GM21390 (cell line): ENCODE measurements around the gene NDUFS6.

ENCODE experiments used
- ATAC-seq: cut with Tn5 transposase; IDR thresholded peaks from one replicate; pipeline ENCODE4 v1.9.1; 2021; ENCODE audit not compliant: unreplicated experiment

NDUFS6 gene

DNA sequence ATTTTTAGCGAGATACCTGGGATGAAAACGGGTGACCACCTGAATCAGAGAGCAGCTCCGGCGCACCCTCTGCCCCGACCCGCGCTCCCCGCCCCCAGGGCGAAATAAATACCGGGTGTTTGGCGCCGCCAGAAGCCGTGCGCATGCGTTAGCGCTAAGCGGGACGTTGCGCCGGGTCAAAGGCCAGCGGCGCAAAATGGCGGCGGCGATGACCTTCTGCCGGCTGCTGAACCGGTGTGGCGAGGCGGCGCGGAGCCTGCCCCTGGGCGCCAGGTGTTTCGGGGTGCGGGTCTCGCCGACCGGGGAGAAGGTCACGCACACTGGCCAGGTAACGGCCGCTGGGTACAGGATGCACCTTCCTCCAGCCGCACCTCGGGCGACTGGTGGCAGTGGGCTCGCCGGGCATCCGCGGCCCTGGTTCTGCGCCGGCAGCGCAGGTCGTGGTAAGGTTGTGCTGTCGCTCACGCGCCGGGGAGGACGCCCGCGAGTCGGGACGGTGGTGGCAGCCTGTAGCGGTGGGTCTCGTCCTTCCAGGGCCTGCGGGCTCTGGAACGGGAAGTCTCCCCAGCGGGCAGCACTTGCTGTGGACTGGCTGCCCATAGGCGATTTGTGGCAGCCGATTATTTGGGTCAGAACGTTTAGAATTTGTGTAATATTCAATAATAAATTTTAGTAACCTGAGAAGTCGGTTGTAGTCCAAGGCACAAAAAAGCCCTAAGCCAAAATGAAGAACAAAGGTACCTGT lies at the start of gene NDUFS6:
Gene NDUFS6 (plus strand): TSS at position 186 of the 745 bp plus-strand sequence. CDS start 11 bp downstream, at position 197.
- peak; percentile 60 for ATAC-seq

DNA sequence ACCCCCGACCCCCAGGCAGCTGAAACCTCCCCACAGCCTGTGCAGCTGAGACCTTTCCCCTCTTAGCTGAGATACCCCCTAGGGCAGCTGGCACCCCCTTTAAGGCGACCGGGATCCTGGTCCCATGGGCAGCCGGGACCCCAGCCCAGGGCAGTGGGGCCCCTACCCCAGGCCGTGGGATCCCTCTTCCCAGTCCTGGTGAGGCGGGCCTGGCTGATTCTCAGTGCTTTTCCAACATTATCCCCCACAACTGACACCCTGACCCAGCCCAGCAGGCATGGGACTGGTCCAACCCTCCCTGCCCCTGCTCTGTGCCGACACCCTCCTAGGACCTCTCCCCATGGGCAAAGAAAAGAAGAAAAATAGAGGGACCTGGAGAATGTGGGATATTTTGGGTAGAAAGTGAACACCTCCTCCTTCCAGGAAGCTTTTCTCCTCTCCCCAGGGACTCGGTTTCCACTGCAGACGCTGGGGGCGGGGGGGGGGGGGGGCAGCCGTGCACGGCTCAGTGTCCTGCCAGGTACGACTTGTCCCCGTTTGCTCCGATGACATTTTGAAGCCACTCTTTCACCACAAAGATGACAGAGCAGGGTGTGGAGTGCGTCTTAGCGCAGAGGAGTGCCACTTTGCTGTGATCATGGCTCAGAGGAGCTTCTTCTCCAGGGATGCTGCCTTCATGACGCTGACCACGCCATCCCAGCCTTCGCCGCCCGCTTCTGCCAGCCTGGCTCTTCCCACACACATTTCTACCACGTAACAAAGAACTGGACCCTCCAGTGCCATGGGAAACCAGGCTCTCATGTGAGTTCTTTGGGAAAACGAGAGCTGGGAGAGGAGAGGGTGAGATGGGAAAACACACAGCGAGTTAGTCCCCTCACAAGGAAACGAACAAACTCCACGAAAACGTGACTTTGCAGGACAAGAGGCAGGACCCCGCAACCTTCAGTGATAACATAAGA lies 49.1 kb upstream of the NDUFS6 start:
- ATAC-seq = no peak

DNA sequence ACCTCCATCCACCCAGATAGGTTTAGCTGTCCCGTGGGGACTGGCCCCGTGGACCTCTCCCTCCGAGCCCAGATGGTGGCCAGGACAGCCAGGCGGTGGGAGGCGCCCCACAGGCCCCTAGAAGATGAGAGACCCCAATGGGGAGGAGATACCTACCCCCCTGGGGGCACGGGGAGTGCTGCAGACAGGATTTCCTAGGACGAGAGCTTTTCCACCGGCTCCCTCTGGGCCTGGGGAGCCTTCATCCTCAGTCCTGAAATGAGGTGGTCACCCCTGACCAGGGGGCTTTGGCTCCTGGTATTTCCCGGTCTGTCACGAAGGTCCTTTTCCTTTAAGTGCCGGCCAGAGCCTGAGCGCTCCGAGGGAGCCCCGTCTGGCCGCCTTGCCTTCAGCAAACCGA lies 48.3 kb upstream of the NDUFS6 start:
- ATAC-seq = no peak

DNA sequence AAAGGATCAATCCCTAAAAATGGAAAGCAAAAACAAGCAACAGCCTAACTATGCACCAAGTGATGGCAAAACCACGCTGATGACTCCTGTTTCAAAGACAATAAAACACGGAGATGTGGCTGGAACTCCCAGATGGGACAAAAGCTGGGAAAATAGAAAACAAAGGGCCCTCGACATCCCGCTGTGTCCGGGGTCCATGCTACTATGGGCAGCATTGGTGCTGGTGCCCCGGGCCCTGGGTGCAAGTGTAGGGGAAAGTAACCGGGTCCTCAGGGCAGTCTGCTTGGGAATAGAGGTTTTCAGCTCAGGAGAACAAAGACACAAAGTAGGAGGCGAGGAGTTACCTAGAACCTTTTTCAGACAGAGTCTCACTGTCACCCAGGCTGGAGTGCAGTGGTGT lies 47.7 kb upstream of the NDUFS6 start:
- no peak for ATAC-seq

DNA sequence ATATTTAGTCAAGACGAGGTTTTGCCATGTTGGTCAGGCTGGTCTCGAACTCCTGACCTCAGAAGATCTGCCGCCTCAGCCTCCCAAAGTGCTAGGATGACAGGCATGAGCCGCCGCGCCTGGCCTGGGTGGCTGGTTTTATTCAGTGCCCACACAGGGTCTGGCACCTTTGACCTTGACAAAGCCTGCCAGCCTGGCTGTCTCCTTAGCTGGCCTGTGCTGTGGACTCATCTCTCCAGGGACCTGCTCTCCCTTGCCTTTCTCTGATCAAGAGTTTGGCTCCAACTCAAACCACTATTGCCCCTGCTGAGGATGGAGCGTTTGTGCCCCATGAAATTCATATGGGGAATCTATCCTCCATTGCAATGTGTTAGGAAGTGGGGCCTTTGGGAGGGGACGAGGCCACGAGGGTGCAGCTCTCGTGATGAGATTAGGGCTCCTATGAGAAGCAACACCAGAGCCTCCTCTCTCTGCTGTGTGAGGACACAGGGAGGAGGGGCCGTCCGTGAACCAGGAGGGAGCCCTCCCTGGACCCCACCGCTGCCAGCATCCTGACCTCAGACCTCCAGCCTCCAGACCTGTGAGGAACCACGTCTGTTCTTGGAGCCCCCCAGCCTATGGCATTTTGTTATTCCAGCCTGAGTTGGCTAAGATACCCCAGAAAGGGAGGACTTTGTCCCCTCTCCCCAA lies 46.5 kb upstream of the NDUFS6 start:
- no peak for ATAC-seq

DNA sequence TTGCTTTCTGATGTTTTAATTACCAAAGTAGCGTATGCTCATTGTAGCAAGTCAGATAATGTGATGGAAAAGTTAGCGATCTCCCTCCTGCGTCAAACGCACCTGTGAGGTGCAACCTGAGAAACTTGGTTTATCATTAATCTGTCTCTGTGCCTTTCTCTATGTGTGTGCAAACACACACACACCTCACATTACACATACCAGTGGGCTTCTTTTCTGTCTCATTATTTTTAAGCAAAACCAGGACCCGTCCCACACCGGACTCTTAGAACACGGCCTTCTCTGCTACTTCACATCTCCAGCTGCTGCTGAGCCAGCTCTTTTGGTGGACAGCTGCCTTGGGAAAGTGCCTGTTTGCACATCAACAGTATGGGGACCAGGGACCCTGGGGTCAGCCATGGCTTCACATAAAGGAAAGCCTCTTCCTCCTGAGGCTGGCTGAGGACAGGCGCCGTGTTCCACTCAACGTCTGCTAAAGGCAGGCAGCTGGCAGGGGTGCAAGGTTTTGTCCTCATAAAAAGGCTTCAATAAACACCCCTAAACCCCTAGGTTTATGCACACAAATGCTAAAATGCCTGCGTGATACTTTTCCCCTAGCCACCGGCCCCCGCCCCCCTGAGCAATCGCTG lies 45.8 kb upstream of the NDUFS6 start:
- ATAC-seq = no peak

DNA sequence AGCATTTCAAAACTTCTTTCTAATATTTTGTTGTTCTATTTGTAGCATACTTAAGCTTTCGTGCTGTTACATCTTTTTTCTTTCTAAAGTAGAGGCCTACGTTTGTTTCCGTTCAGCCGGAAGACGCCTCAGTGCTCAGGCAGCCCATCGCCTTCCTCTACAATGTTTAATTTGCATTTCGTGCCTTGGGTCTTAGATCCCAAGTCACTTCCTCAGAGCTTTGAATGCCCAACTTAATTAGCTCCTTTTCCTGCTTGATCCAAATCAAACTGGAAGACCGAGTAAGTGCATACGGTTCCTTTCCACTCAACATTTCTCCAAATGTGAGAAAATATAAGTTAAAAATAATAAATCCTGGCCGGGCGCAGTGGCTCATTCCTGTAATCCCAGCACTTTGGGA lies 44.7 kb upstream of the NDUFS6 start:
- no peak for ATAC-seq

DNA sequence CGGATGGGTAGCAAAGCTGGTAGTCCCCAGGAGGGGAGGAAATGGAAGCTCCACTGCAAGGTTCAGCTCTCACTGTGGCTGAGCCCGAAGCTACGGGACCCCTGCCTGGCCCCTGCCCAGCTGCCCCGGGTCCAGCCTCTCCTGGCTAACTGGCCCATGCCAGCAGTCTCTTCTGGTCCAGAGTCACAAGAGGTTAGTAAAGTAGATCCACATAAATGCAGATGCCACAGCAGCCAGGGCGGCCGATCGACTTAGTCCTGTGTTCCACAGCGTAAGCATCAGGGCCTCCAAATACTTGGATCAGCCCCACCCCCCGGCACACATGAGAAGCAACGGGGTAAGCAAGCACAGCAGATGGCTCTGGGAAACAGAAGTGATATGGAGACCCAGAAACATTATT lies 43.7 kb upstream of the NDUFS6 start:
- no peak for ATAC-seq

DNA sequence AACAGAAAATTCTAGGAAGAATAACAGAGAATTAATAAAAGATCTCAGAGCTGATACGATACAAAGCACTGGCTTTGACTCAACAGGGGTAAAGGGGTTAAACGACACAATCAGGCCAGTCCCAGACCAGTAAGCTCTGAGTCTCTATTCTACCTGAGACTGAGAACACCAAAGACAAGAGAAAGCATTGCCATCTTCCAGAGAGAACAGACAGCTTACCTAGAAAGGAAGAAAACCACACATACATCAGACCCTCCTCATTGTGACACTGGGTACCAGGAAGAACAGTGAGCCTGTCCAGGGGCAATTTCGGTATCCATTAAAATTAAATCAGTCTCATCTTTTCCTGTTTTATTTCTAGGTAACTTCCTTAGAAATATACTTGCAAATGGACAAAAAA lies 42.6 kb upstream of the NDUFS6 start:
- no peak for ATAC-seq

DNA sequence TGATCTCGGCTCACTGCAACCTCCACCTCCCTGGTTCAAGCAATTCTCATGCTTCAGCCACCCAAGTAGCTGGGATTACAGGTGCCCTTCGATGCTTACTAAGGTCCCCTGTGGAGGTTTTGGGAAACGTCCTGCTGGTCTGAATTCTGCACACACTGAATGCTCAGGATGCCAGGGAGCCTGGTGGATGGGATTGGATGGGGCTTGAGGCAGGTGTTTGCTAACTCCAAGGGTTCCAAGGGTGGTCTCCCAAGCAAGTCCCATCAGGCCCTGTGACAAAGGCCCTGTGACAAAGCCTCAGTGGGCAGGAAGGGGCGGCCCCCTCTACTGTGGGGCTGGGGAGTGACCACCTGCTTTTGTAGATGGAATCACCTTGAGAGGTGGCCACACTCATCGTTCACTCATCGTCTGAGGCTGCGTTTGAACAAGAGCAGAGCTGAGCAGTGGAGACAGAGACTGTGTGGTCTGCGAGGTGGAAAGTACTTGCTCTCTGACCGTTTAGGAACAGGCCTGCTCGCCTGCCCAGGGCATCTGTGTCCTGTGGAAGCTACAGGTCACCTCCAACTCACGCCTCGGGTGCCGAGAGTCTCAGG lies 41.7 kb upstream of the NDUFS6 start:
- ATAC-seq = no peak

DNA sequence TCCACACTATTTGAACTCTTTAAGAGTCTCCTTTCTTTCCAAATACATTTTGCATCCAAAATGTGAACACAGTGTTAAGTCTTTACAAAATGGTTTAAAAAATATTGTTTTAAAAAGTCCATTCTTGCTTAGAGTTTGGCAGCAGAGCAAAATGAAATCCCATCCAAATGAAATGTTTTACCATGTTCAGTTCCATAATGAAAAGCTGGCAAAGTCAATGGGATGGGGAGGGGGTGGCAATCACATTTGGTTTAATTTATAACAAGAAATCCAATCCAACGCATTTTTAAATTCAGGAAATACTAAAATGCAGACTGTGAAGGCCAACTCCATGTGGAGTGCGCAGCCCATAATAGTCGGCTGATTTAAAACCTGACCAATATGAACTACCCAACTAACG lies 41.0 kb upstream of the NDUFS6 start:
- ATAC-seq = no peak

DNA sequence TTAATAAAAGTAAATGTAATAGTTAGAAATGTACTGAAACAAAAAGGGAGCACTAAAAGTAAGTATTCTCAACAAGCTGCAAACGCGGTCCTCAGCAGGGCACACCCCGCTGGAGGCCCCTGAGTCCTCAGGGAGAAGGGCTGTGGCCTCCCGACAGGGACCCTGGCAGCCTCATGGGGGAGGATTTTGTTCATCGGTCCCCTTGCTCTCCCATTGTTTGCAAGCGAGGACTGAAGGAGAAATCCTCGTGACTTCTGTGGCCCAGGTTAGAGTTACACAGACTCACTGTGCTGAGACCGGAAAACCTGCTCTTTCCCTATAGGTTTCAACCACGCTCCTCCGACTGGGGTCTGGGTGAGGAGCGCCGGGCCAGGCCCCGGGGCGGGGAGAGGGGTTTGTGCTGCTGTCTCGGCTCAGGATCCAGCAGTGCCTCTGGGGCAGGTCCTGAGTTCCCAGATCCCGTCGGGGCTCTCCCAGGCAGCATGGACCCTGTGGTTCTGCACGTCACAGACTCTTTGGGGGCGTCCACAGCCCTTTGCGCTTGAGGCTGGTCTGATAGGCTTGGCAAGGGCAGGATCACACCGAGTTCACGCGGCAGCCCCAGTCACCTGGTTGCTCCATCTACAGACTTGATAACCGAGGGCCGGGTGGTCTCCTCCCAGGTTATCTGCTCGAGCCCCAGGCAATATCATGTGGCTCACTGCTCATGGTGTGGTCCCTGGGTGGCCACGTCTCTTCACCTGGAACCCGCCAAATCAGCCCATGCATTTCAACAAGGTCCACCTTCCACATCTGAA lies 40.4 kb upstream of the NDUFS6 start:
- no peak for ATAC-seq

DNA sequence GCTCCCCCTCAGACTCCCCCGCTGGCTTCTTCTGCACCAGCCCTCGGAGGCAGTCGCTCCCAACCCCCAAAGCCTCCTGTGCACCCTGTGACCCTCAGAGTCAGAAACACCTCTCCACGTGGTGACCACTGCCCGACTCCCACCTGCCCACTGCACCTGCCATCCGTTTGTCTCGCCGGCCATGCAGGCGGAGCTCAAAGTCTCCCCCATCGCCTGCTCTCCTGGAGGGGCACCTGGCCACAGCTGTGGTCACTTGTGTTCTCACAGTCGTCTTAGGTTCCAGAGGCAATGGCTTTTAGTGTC lies 39.8 kb upstream of the NDUFS6 start:
- ATAC-seq = no peak

DNA sequence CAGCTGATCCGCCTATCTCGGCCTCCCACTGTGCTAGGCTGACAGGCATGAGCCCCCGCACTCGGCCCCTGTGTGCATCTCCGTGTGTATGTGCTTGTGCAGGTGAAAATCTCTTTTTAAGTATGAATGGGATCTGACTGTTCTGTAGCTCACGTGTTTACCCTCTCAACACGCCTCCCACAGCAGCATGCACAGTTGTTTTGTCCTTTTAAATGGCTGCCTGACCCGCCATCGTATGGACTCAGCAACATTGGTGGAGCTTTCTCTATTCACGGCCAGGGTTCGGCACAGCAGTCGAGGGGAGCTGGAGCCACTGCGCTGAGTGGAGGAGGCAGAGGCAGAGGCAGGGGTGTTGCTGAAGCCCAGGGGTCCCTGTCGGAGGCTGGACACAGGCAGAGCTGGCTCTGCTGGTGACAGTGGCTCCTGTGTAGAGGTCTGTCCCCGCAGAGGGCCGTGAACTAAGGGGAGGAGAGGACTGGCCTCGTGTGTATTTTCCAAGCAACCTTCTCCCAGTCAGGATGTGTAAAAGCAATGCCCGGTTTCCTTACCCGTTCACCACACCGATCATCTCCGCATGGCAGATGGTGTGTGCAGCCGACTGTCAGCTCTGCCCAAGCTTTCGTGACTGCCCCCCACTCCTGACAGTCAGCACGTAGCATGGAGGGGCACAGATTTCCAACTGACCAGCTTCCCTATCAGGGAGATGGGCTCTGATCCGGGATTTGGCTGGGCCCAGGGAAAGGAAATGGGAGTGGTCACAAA lies 38.9 kb upstream of the NDUFS6 start:
- ATAC-seq = no peak

DNA sequence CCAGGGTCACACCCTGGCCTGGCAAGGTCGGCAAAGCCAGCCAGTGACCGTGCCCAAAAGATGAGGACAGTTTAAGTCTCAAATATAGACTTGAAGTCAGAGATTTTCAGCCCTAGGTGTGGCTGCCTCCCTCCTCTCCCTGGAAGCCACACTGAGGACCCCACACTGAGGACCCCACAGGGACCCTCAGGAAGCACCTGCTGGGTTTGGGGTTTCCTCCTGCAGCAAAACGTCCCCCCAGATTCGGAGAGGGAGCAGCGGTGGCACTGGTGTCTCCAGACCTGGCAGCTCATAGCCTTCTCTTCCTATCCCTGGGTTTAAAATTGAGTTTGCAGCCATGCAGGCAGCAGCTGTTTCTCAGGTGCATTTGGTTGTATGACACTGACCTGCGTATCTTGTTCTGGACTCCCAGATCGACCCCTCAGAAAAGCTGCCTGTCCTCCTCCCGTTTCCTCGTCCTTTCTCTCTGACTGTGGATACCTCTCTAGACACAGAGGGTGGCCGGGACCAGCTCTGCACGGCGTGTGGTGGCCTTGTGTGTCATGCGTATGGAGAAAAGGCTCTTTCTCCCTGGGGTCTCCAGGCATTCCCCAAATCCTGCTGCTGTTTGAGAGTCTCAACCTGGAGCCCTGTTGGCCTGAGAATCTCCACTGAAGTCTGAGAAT lies 38.2 kb upstream of the NDUFS6 start:
- no peak for ATAC-seq

DNA sequence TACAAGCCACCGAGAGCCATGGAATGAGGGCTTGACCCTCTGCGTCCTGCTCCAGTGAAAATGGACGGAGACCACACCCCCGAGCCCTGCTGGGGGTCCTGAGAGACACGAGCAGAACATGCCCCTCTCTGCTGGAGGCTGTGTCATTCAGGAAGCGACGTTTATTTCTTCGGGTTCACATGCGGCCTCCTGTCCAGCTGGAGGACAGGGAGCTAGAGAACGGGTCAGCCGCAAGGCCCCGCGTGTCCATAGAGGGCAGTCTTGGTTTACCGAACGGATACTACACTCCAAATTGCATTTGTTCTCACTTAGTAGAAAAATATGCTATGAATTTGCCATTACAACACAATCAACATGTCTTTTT lies 37.7 kb upstream of the NDUFS6 start:
- no peak for ATAC-seq

DNA sequence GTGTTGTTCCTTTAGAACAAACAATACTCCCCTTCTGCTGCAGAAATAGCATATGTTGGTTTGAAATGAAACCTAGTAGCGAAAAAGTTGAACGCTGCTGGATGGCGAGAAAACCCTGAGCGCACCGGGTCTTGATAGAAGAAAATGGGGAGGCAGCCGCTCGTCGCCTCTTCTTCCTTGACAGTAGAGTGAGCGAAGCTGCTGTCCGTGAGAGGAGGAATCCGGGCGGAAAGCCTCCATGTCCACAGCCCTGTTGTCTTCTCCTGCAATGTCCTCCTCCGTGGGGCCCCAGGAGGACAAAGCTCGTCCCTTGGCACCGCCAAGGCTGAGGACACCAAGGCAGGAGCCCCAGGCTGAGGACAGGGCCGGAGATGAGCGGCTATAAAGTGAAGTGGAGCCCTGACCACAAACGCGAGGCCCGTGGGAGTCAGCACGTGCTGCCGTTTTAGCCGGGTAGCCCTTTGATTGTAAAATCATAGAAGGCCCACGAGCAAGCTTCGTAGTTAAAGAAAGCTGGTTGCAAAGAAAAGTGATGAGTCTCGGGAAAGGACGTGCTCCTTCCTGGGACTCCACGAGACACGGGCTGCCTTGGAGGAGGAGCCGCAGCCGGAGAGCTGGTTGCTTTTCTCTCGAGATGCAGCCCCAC lies 37.1 kb upstream of the NDUFS6 start:
- ATAC-seq = no peak

DNA sequence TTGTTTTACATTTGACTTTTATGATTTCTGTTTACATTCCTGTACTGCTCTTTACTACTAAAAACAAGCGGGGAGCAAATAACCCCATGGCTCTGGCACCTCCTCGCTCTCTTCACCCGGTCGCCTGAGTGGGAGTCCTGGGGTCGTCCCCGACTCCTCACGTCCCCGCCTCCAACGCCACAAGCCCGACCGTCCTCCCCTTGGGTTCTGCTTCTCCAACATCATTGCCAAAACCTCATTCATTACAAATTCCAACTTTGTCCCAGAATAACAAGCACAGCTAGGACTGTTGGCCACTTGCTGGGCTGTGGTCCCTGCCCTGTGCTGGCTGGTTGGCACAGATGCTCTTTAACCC lies 36.6 kb upstream of the NDUFS6 start:
- no peak for ATAC-seq
